Esophagus squamous epithelium (tissue), 5 donors: ENCODE data around the gene DNAH11. TPM values are rescaled to one million over a fixed set of nuclear protein-coding genes. Genes with fewer than 3 reads are reported as not detected.

ENCODE experiments used
- DNase-seq: peaks from one replicate; lab custom pipeline; 2025; lab: John Stamatoyannopoulos, UW
- H3K27ac ChIP-seq, 4 donors: fragments of 200-600 bp; sonication (generic); one replicate each; pipeline ENCODE4 v1.5.1; 2016 to 2019; ENCODE audit warnings: mild to moderate bottlenecking in 1 of 4
- H3K27me3 ChIP-seq, 4 donors: fragments of 200-600 bp; sonication (generic); 1 replicate in 3 of 4; 2 replicates in 1 of 4; pipeline versions ENCODE4 v1.5.1 to v1.6.0; 2017 to 2021; ENCODE audit warnings: antibody characterized with exemption in 1 of 4
- H3K36me3 ChIP-seq, 3 donors: fragments of 200-600 bp; sonication (generic); one replicate each; pipeline ENCODE4 v1.5.1; 2016 to 2019
- H3K4me1 ChIP-seq, 3 donors: fragments of 200-600 bp; sonication (generic); one replicate each; pipeline ENCODE4 v1.5.1; 2017 to 2019
- H3K4me3 ChIP-seq, 4 donors: fragments of 200-600 bp; sonication (generic); 1 replicate in 3 of 4; 2 replicates in 1 of 4; pipeline ENCODE4 v1.5.1; 2016 to 2019; ENCODE audit warnings: mild to moderate bottlenecking in 2 of 4, moderate library complexity in 1 of 4
- H3K9me3 ChIP-seq, 3 donors: fragments of 200-600 bp; sonication (generic); one replicate each; pipeline ENCODE4 v1.5.1; 2016 to 2019
- CTCF ChIP-seq, 6 experiments: fragments of 450-650 bp in 4 of 6; fragments of 200-600 bp in 2 of 6; sonication (generic) in 2 of 6; IDR thresholded peaks; one replicate each; pipeline ENCODE4 v1.5.1; 2016 to 2019; ENCODE audit warnings: antibody characterized with exemption in 6 of 6, mild to moderate bottlenecking in 4 of 6, moderate library complexity in 4 of 6
- POLR2A ChIP-seq, 4 donors: fragments of 450-650 bp; IDR thresholded peaks; one replicate each; pipeline ENCODE4 v1.6.1; 2017; ENCODE audit warnings: antibody characterized with exemption in 4 of 4, mild to moderate bottlenecking in 4 of 4, moderate library complexity in 3 of 4
- WGBS, 2 donors: methylation state at CpG; one replicate each; pipeline ENCODE4 v1.1.5; 2018; 5-methylcytosine and 5-hydroxymethylcytosine counted together
- intact Hi-C: fragments of 100-400 bp; cut with DNase I; formaldehyde crosslinking; loops from one replicate; pipeline ENCODE4 v1.15.0; 2022
- total RNA-seq, 4 donors: library from RNA; depleted of rRNA; stranded (reverse); fragments of >200 nt; gene quantifications; one replicate each; pipeline ENCODE4 v1.1.0, GENCODE V29; 2016
- donor health status: DM: yes; HTN: yes; CAD: no.

Gene DNAH11
- total RNA-seq, 4 donors from 2014 or later = 0.35 to 7.4 (median 0.74) TPM

GRCh38 chr7:21507627-21508343 is 35.1 kb upstream of the DNAH11 start:
- intact Hi-C loops = loop anchor here (10.0 kb wide), 1 partner anchor 253 kb away; no protein-coding TSS in a partner anchor
- WGBS, 2 donors = 85 to 96% methylated on average over 4 to 5 of the region's 8 CpGs
- no peak overlapping the region for H3K27ac ChIP-seq
- no peak overlapping the region for H3K4me3 ChIP-seq
- H3K36me3 ChIP-seq = peaks cover 0 to 32% (median 0%) of the 10 kb centered on the region in 3 donors
- no peaks in the 10 kb centered on the region for H3K27me3 ChIP-seq
- peaks cover 0 to 7% (median 0%) of the 10 kb centered on the region in 3 donors for H3K9me3 ChIP-seq
- no peak for DNase-seq
- no peaks in the 10 kb centered on the region for H3K4me1 ChIP-seq
- TF ChIP-seq CTCF (IDR thresholded peaks at IDR 0.05) (peak; percentile 36 to 69 (median 62)), POLR2A (IDR thresholded peaks at IDR 0.05) (no peak)

DNA sequence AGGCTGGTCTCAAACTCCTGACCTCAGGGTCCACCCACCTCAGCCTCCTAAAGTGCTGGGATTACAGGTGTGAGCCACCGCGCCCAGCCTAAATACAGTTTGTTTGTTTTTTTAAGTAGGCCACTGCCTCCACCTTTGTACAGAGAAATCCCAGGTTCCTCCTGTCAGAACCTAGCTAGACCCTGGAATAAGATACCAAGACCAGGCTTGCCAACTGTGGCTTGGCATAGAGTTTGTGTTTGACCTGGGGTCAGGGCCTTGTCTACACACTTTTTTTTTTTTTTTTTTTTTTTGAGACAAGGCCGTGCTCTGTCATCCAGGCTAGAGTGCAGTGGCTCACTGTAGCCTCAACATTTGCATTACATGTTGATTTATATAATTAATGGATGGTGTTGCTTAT is 34.3 kb upstream of the DNAH11 start:
- no peak for DNase-seq
- Histone ChIP-seq H3K4me1 (no peaks in the 10 kb centered on the region), H3K27me3 (no peaks in the 10 kb centered on the region), H3K27ac (no peak overlapping the region), H3K36me3 (peaks cover 0 to 32% (median 0%) of the 10 kb centered on the region in 3 donors), H3K4me3 (no peak overlapping the region), H3K9me3 (peaks cover 0 to 7% (median 0%) of the 10 kb centered on the region in 3 donors)
- WGBS, 2 donors = 96 to 100% methylated on average over 3 of the region's 3 CpGs
- intact Hi-C loops = loop anchor here (10.0 kb wide), 1 partner anchor 254 kb away; no protein-coding TSS in a partner anchor
- TF ChIP-seq POLR2A (IDR thresholded peaks at IDR 0.05) (no peak), CTCF (IDR thresholded peaks at IDR 0.05) (no peak)

DNA sequence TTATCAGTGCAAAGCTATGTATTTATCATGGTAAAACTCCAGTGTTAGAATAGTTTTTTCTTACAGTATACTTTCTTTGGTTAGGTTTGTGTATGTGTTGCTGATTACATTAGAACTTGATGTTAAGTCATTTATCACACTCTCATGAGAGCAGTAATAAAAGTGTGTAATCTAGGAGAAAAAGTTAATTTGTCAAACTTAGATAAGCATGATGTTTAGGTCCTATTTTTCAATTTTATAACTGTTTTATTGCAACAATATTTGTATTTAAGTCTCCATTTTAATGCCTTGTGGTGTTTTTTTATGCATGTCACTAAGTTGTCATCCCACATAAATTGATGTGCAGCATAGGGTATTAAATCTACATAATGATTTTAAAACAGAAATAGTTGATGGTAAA is 28.8 kb upstream of the DNAH11 start:
- no peak for TF ChIP-seq CTCF (IDR thresholded peaks at IDR 0.05)
- TF ChIP-seq POLR2A (IDR thresholded peaks at IDR 0.05) = no peak
- H3K9me3 ChIP-seq = no peaks in the 10 kb centered on the region
- intact Hi-C loops = no loop called here
- no peaks in the 10 kb centered on the region for H3K27me3 ChIP-seq
- DNase-seq = no peak
- H3K4me1 ChIP-seq = no peaks in the 10 kb centered on the region
- H3K36me3 ChIP-seq = peaks cover 0 to 20% (median 0%) of the 10 kb centered on the region in 3 donors
- H3K27ac ChIP-seq = no peak overlapping the region
- no peak overlapping the region for H3K4me3 ChIP-seq

DNA sequence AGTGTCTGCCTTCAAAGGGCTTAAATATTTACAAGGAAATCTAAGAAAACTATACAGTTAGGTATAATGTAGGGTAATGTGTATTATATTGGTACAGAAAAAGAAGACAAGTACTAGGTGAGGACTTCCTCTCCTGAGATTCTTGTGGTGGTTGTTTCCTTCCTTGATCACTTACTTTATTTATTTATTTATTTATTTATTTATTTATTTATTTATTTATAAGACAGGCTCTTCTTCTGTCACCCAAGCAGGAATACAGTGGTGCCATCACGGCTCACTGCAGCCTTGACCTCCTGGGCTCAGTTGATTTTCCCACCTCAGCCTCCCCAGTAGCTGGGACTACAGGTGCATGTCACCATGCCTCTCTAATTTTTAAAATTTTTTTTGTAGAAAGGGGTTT is 18.2 kb upstream of the DNAH11 start:
- peaks cover 0 to 6% (median 0%) of the 10 kb centered on the region in 3 donors for H3K9me3 ChIP-seq
- no peak for DNase-seq
- intact Hi-C loops = no loop called here
- H3K36me3 ChIP-seq = no peaks in the 10 kb centered on the region
- TF ChIP-seq CTCF (IDR thresholded peaks at IDR 0.05) = no peak
- TF ChIP-seq POLR2A (IDR thresholded peaks at IDR 0.05) = no peak
- H3K27me3 ChIP-seq = peaks cover 0 to 3% (median 0%) of the 10 kb centered on the region in 4 donors
- WGBS, 2 donors = 92 to 100% methylated on average over 1 of the region's 1 CpG
- no peak overlapping the region for H3K27ac ChIP-seq
- H3K4me3 ChIP-seq = no peak overlapping the region
- H3K4me1 ChIP-seq = no peaks in the 10 kb centered on the region

GRCh38 chr7:21526007-21526406 is 16.8 kb upstream of the DNAH11 start:
- no peak overlapping the region for H3K27ac ChIP-seq
- H3K36me3 ChIP-seq = no peaks in the 10 kb centered on the region
- DNase-seq = no peak
- H3K27me3 ChIP-seq = peaks cover 0 to 3% (median 0%) of the 10 kb centered on the region in 4 donors
- no peak overlapping the region for H3K4me3 ChIP-seq
- H3K4me1 ChIP-seq = no peaks in the 10 kb centered on the region
- intact Hi-C loops = no loop called here
- TF ChIP-seq CTCF (IDR thresholded peaks at IDR 0.05) = peak in 4 of 6 experiments; percentile 21 to 50 (median 31)
- TF ChIP-seq POLR2A (IDR thresholded peaks at IDR 0.05) = no peak
- H3K9me3 ChIP-seq = peaks cover 0 to 6% (median 0%) of the 10 kb centered on the region in 3 donors
